Left renal cortex interstitium (tissue), 4 donors: ENCODE data around the gene MAP3K15. TPM values are rescaled to one million over a fixed set of nuclear protein-coding genes. Genes with fewer than 3 reads are reported as not detected.

Experiments
- DNase-seq, 4 donors: peaks; one replicate each; pipeline ENCODE4 v3.0.0-alpha.2; 2013; ENCODE audit warnings: low read depth in 4 of 4, low spot score in 2 of 4, missing footprints in 1 of 4
- polyA plus RNA-seq, 4 donors: library from polyadenylated mRNA; unstranded; fragments of 120-200 nt; gene quantifications; one replicate each; pipeline ENCODE4 v1.2.1, GENCODE V29; 2013; ENCODE audit not compliant: insufficient read length in 4 of 4

The MAP3K15 gene, protein sequence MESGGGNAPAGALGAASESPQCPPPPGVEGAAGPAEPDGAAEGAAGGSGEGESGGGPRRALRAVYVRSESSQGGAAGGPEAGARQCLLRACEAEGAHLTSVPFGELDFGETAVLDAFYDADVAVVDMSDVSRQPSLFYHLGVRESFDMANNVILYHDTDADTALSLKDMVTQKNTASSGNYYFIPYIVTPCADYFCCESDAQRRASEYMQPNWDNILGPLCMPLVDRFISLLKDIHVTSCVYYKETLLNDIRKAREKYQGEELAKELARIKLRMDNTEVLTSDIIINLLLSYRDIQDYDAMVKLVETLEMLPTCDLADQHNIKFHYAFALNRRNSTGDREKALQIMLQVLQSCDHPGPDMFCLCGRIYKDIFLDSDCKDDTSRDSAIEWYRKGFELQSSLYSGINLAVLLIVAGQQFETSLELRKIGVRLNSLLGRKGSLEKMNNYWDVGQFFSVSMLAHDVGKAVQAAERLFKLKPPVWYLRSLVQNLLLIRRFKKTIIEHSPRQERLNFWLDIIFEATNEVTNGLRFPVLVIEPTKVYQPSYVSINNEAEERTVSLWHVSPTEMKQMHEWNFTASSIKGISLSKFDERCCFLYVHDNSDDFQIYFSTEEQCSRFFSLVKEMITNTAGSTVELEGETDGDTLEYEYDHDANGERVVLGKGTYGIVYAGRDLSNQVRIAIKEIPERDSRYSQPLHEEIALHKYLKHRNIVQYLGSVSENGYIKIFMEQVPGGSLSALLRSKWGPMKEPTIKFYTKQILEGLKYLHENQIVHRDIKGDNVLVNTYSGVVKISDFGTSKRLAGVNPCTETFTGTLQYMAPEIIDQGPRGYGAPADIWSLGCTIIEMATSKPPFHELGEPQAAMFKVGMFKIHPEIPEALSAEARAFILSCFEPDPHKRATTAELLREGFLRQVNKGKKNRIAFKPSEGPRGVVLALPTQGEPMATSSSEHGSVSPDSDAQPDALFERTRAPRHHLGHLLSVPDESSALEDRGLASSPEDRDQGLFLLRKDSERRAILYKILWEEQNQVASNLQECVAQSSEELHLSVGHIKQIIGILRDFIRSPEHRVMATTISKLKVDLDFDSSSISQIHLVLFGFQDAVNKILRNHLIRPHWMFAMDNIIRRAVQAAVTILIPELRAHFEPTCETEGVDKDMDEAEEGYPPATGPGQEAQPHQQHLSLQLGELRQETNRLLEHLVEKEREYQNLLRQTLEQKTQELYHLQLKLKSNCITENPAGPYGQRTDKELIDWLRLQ (N-terminal part only)
- 1 to 10 TPM; 4.4 to 5.8 (median 4.8) TPM for polyA plus RNA-seq

DNA sequence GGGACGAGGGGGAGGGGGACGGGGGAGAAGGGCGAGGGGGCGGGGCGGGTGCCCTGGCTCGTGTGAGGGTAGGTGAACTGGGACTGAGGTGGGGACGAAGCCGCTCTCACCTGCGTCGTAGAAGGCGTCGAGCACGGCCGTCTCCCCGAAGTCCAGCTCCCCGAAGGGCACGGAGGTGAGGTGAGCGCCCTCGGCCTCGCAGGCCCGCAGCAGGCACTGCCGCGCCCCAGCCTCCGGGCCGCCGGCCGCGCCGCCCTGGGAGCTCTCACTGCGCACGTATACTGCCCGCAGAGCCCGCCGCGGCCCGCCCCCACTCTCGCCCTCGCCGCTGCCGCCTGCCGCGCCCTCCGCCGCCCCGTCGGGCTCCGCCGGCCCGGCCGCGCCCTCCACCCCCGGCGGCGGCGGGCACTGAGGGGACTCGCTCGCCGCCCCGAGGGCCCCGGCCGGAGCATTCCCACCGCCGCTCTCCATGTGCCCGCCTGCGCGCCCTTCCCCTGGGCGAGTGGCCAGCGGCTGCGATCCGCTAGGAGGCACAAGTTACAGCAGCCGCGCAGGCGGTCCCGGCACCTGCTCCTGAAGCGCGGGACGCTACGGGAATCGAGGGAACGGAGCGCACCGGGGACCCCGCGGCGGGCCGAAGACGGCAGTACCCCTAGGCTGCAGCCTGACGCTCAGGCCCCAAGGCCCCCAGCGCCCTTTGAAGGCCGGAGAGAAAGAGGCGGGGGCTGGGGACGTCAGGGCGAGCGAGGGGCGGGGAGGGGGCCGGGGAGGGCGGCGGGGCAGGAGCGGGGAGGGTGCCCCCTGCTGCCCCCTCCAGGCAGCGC, at the start of gene MAP3K15:
Gene MAP3K15 (minus strand): TSS at position 718 of the 824 bp plus-strand sequence. CDS start 247 bp downstream, at position 471.
- DNase-seq: no peak

DNA sequence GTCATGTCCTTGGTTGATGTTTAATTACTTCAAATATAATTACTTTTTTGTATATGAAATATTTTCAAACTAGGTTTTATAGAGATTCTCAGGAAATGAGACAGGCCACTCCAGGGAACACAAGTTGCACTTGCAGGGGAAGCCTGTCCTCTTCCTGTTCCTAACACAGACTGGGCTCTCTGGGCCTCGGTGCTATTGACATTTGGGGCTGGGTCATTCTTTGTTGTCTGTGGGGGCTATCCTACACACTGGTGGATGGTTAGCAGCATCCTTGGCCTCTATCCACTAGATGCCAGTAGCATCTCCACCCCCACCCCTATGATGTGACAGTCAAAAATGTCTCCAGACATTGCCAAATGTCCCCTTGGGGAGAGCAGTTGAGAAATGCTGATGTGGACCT, 49.3 kb upstream of the MAP3K15 start:
- DNase-seq: no peak

DNA sequence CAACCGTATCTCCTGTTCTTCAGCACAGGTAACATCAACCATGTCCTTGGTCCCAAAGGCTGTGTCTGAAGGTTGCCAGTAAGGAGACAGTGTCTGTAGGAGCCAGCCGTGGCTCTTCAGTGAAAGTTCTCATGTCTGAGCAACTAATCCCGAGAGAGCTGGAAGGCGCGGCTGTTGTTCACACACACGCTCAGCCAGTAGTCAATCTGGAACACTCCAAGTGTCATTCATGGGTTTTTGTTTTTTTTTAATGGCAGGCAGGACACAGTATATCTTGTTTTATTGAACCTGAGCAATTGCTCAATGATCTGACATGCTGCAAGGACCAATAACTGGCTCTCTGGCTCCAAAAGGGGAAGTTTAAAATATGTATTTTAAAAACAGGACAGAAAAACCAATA, 48.4 kb upstream of the MAP3K15 start:
- no peak for DNase-seq

DNA sequence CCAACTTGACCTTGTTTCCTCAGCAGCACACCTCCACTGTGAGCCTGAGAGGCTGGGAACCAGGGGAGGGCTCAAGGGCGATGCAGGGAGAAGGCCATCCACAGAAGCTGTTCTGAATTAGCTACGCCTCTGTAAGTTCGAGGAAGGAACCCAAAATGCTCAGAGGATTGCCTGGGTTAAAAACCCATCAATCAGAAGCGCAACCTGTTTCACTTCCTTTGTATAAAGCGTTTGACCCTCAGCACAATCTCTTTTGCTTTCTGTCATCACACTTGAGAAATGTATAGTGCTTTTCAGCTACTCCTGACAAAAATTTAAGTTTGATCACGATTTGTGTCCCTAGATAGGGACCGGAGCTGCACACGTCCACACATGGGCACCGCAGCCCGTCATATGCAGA, 48.0 kb upstream of the MAP3K15 start:
- DNase-seq: no peak

DNA sequence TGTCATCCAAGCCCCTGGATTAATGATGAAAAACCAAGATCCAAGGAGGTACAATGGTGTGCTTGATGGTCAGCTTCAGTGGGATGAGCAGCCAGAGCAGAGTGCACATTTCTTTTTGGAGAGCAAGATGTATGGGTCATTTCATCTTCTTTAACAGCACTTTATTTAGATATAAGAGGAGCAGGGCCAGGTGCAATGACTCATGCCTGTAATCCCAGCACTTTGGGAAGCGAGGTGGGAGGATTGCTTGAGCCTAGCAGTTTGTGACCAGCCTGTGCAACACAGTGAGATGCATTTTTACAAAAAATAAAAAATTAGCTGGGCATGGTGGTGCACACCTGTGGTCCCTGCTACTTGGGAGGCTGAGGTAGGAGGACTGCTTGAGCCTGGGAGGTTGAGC, 45.3 kb upstream of the MAP3K15 start:
- no peak for DNase-seq

DNA sequence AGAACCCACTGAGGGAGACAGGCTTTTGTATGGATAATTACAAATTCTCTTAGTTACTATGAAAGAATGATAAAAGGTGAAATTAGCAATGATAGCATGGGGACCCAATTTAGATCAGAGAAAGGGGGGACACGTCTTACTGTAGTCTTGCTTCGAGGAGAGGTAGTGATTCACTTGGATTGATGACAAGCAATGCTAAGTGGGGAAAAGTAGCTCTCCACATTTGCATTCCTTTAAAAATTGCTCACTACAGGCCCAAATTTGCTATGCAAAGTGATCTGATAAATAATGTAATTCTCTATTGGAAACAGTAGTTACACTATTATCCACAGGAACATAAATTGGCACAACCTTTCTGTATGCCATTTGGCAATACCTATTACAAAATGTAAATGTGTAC, 42.5 kb upstream of the MAP3K15 start:
- DNase-seq: no peak

DNA sequence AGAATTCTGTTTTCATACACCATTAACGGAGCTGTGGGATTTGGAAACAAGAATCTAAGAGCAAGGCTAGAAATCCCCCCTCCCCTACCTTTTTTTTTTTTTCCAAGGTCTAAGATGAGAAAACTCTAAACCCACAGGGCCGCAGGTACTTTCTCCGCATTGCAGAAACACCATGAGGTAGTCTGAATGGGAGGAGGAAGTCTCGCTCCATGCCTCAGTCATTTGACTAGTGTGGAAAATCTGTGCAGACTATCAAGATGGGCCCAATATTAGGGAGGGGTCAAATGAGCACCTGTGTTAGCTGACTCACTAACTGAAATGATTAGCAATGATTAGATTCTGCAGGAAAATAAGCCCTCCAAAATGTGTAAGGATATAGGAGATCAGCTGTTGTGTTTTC, 40.9 kb upstream of the MAP3K15 start:
- no peak for DNase-seq

DNA sequence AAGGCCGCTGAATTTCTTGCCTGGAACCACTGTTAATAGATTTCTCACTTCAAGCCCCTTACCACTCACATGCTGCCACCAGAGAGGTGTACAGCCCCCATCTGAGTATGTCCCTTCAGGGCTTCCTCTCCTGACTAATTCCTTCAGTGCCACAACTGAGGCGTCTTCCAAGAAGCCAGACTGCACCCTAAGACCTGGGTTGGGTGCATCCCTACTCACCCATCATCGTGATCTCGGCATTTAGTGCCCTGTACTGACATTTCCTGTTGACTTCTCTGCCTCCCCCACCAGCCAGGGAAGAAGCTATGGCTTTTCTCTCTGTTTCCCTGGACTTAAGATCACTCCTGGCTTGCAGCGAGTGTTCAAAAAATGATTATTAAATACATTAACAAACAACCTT, 40.4 kb upstream of the MAP3K15 start:
- no peak for DNase-seq

DNA sequence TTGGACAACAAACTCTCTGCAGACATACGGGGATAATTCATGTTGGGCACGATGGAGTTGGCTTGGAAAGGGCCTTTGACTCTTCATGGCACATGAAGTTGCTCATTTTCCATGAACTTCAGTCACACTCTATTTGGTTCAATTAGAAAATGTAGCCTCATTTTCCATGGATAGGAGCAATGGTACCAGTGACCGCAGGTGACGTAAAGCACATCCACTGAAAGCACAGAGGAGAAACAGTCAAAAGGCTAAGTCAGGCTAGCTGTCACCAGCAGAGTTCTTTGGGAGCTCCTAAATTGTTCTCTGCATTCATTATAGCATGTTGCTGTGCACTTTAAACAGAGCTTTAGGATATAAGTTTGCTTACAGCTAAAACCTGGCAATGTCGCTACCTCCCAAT, 39.9 kb upstream of the MAP3K15 start:
- DNase-seq: no peak

DNA sequence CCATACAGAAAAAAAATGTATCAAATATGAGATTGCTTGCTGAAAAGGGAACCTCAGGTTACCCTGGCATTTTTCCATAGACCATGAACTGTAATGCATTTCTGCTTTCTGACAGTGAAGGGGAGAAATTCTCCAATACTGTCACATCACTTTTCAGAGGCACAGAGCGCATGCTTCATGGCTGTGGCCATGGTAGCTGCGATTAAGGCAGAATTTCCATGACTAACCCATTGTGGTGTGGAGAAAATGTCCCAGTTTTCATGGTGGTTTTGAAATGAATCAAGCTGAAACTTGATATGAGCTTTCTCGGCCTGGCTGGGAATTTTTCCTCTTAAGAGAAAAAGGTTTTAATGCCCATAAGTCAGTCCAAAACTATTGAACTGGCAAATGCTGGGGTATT, 39.5 kb upstream of the MAP3K15 start:
- no peak for DNase-seq

DNA sequence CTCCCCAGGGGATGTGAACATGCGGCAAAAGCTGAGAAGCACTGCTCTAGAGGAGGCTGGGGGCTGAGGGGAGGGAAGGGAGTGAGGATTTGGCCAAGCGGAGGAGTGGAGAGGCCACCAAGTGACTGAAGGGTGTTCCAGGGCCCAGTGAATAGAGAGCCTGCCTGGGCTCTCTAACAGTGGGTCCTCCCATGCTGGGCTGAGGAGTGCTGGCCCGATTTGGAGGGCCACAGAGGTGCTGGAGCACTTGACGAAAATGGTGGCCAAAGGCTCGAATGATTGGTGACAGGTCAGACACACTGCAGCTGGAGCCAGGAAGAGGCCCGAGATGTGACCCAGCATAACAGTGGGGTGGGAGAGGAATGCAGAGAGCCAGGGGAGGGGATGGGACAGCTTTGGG, 37.5 kb upstream of the MAP3K15 start:
- DNase-seq: no peak

DNA sequence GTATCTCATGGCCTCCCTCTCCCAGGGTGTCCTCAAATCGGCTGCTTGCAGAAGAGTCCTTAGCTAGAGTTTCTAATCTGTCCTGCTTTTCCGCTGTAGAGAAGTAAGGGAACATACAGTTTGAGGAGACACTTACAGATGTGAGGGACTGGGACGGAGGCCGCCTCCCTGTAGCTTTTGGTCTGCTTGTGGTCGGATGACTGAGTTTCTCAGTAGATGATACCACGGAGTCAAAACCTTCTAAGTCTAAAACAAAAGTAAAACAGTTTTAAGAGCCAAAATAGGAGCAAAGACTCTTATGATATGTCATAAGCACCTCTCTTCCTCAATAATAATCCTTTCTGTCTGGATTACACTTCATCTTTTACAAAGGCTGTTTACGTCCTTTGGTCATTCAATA, 34.5 kb upstream of the MAP3K15 start:
- DNase-seq: no peak

DNA sequence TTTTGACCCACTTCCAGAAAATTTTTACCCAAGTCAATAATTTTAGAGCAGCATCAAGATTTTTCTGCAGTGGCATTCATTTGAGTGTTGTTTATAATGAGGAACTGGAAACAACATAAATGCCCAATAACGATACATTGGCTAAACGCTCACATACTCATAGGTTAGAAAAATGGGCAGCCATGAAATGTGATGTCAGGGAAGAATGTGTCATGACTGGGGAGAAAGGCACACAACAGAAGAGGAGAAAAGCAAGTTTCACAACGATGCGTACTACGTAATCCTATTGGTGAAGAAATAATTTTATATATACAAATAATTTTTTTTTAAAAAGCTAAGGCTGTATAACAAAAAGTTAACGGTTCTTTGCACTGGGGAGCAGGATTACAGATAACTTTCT, 33.6 kb upstream of the MAP3K15 start:
- no peak for DNase-seq

DNA sequence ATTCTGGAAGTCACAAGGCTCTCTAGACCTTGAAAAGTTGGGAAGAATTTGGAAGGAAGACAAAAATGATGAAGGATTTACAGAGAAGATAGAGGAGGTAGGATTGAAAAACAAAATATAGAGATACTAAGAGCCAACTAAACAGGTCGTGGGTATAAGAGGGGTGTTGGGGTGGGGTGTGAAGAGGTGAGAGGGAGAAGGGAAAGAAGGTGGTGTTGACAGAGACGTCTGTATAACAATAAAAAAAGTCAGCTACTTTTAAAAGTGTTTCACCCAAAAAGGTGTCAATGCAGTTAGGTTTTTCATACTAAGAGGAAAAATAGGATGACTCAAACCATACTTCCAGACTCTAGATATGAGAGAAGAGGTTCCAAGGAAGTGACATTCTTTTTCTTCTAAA, 33.0 kb upstream of the MAP3K15 start:
- DNase-seq: no peak

DNA sequence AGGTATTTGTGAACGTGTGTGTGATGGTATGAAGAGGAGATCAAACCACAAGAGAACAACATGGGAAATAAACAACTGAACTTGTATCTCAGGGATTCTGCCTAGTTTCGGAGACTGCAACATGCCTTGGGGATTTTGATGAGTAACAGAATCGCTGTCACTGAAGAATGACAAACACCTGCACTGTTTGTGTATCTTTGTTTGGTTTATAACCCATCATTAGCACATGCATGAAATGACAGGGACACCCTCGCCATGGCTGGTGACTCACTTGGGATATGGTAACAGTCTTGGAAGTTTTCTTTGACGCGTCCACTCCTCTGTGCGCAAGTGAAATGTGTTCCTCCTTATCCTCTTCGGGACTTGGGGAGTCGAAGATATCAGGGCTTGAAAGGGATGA, 30.3 kb upstream of the MAP3K15 start:
- DNase-seq: no peak

DNA sequence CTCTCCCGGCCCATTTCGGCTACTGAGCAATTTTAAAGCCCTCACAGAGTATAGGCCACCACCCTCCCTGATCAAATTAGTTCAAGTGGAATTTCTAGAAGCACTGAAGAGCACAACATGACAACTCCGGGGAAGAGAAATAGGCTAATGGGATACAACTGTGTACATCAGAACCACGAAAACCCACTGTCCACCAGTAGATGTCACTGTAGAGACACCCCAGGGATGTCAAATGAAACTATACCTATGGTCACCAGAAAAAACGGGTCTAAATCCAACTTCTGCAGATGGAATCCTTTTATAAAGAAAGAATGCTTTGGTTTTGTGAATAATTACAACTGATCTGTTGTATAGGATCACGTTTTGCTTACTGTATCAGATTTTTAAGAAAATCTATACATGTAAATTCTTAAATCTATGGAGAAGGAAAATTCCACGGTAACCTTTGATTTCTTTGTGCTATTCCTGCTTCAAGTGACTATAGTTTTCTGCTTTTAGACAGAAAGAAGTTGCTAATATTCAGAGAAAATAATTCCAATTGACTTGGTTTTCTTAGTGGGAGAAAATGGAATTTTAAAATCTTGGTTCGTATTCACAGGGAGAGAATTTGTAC, 29.5 kb upstream of the MAP3K15 start:
- DNase-seq: peak in 3 of 4 donors; percentile 5 to 40 (median 13)

DNA sequence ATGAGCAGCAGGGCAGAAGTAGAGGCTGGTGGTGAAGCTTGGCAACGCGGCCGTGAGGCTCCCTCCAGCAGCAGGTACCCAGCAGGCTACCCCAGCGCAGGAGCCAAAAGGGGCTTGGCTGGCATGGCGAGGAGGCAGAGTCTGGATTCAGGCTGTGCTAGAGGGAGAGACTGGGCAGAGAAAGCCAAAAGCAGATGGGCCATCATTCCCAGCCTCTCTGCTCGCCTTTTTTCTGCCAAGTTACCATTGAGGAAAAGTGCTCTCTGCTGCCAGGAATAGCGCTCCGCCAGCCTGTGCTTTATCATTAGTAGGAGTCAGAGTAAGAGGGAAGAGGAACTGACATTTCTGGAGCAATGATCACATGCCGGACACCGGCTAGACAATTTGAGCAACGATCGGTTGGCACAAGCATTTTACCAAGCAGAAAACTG, 28.7 kb upstream of the MAP3K15 start:
- no peak for DNase-seq

DNA sequence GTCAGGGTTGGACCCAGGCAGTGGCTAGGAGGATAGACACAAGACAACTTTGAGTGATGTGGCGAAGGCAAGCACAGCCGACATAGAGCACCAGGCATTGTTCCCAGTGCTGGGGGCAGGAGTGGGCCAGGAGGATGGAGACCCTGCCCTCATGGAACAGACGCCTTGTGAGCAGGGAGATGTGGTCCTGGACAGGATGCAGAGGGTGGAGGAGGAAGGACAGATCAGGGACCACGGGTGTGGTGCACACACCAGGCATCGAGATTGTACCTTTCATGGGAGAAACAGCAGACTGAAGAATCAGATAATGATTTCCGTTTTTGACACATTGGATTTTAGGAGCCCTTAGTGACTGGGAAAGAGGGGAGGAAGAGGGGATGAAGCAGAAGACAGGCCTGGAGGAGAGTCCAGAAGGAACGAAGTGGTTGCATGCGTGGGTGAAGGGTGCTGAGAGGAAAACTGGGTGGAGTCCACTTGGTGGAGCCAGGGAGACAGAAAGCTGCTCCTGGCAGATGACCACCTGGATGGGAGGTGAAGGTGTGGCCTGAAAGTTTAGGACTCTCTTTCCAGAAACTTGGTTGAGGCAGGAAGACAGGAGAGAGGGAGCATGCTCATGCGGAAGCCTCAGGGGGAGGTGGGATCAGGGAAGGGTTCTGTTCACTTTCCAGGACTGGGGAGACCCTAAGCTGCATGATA, 27.9 kb upstream of the MAP3K15 start:
- no peak for DNase-seq

DNA sequence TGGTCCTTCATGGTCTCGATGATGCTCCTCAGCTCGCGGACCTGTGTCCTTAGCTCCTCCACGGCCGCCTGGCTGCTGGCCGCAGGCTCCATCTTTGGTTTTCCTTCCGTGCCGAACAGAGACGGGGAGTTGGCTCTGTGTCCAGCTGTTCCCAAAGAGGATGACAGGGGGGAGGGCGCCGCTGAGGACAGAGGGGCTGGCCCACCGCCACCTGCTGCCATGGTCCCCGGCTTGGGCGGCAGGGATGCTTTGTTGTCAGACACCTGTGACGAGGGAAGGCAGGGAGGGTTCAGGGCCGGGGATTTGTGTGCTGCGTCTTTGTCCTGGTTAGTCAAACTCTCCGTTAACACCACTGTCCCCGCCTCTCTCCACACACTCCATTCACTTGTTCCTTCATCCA, 26.6 kb upstream of the MAP3K15 start:
- DNase-seq: no peak
